HT1080 (cell line): ENCODE results near the gene SLC38A1. TPM values are rescaled to one million over a fixed set of nuclear protein-coding genes. Genes with fewer than 3 reads are reported as not detected.

ENCODE experiments used
- DNase-seq: peaks from one replicate; pipeline ENCODE4 v3.0.0-alpha.2; 2015; ENCODE audit warnings: low read depth
- total RNA-seq: library from RNA; depleted of rRNA; stranded (reverse); fragments of >200 nt; shearing (Covaris generic); gene quantifications from 2 replicates; pipeline ENCODE4 v1.2.3, GENCODE V29; 2014

Gene SLC38A1
- total RNA-seq, 1 experiment from 2014 or later, result 16.9 TPM

GRCh38 chr12:46234000-46234399 lies 34.8 kb downstream of the SLC38A1 start:
- DNase-seq, result no peak

GRCh38 chr12:46233423-46233822 lies 35.4 kb downstream of the SLC38A1 start:
- DNase-seq, result no peak

- DNase-seq, result no peak
Observed at GRCh38 chr12:46230983-46231382, 37.9 kb downstream of the SLC38A1 start.

GRCh38 chr12:46230306-46230705 lies 38.5 kb downstream of the SLC38A1 start:
- no peak for DNase-seq

- DNase-seq, result no peak
Observed at GRCh38 chr12:46227616-46228015, 41.2 kb downstream of the SLC38A1 start.

GRCh38 chr12:46224386-46224785 lies 44.5 kb downstream of the SLC38A1 start:
- no peak for DNase-seq

GRCh38 chr12:46223047-46223446 lies 45.8 kb downstream of the SLC38A1 start:
- DNase-seq, result no peak

- DNase-seq, result no peak
Observed at GRCh38 chr12:46222636-46223035, 46.2 kb downstream of the SLC38A1 start.

- DNase-seq, result no peak
Observed at GRCh38 chr12:46221255-46222128, 47.4 kb downstream of the SLC38A1 start.

GRCh38 chr12:46219877-46220655 lies 48.8 kb downstream of the SLC38A1 start:
- peak; percentile 87 for DNase-seq

- no peak for DNase-seq
Observed at GRCh38 chr12:46219132-46219876, 49.5 kb downstream of the SLC38A1 start.

- no peak for DNase-seq
Observed at GRCh38 chr12:46218322-46219095, 50.3 kb downstream of the SLC38A1 start.

- DNase-seq, result no peak
Observed at GRCh38 chr12:46217541-46218321, 51.1 kb downstream of the SLC38A1 start.

GRCh38 chr12:46214668-46215436 lies 54.0 kb downstream of the SLC38A1 start:
- DNase-seq, result peak; percentile 11

- DNase-seq, result no peak
Observed at GRCh38 chr12:46212108-46212982, 56.5 kb downstream of the SLC38A1 start.

GRCh38 chr12:46210873-46211439 lies 57.9 kb downstream of the SLC38A1 start:
- DNase-seq, result no peak

GRCh38 chr12:46209914-46210872 lies 58.6 kb downstream of the SLC38A1 start:
- peak; percentile 32 for DNase-seq
